SH-SY5Y (cell line): Measurements from ENCODE around the gene CHMP6.

Experiments
- GATA2 ChIP-seq: IDR thresholded peaks from 2 replicates; pipeline ENCODE4 v1.6.1; 2011; ENCODE audit warnings: mild to moderate bottlenecking, low read depth, low read length
- GATA3 ChIP-seq: IDR thresholded peaks from 2 replicates; pipeline ENCODE4 v1.6.1; 2011; ENCODE audit warnings: low read depth, mild to moderate bottlenecking, low read length, moderate library complexity

DNA sequence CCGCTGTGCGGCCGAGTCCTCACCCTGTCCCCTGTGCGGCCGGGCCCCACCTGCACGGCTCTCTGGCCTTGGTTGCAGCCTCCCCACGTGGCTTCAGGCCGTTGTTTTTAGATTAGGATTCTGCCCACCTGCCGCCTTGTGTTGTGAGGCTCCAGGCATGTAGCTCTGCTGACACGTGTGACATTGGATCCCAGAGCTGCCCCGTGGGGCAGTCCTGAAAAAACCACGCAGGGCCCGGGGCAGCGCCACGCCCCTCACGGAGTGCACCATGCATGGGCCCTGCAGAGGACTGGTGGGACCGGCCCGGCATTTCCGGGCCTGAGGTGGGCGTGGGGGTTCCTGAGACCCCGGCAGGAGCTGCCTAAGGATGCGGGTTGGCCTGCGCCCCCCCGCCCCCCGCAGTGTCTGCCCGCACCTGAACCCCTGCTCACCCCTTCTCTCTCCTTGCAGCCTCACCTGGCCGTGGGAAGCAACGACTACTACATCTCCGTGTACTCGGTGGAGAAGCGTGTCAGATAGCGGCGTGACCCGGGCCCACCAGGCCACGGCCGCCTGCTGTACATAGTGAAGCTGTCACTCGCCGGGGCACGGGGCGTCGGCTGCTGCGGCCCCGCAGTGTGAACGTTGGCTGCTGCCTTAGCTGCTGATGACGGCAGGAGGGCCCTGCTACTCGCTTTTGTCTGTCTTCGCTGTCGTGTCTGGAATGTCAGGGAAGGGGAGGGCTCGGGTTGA is 27.7 kb upstream of the CHMP6 start:
- no peak for TF ChIP-seq GATA2
- TF ChIP-seq GATA3: no peak
